DMS114 treated with DMSO at 0.1 percent for 48 hours (cell line): Measurements from ENCODE around the gene IKZF4.

ENCODE experiments used
- DNase-seq: peaks from one replicate; lab custom pipeline; 2025; ENCODE audit not compliant: unreplicated experiment; lab: John Stamatoyannopoulos, UW

The IKZF4 gene

GRCh38 chr12:56081393-56082347 lies 60.8 kb downstream of the IKZF4 start:
- no peak for DNase-seq

- no peak for DNase-seq
Observed at GRCh38 chr12:56082382-56082781, 61.5 kb downstream of the IKZF4 start.

- no peak for DNase-seq
Observed at GRCh38 chr12:56082967-56083366, 62.1 kb downstream of the IKZF4 start.

- no peak for DNase-seq
Observed at GRCh38 chr12:56084958-56085543, 64.2 kb downstream of the IKZF4 start.

- DNase-seq: no peak
Observed at GRCh38 chr12:56086096-56086495, 65.3 kb downstream of the IKZF4 start.

GRCh38 chr12:56086608-56087007 lies 65.8 kb downstream of the IKZF4 start:
- DNase-seq: no peak

- no peak for DNase-seq
Observed at GRCh38 chr12:56087220-56087619, 66.4 kb downstream of the IKZF4 start.
